Hematopoietic multipotent progenitor cell treated with erythropoietin and hydrocortisone succinate and interleukin-3 and kit ligand, for 4 days (in vitro differentiated cells): ENCODE measurements around the gene ECE1.

Experiments
- DNase-seq: peaks from one replicate; pipeline ENCODE4 v3.0.0-alpha.2; 2015

ECE1 gene

DNA sequence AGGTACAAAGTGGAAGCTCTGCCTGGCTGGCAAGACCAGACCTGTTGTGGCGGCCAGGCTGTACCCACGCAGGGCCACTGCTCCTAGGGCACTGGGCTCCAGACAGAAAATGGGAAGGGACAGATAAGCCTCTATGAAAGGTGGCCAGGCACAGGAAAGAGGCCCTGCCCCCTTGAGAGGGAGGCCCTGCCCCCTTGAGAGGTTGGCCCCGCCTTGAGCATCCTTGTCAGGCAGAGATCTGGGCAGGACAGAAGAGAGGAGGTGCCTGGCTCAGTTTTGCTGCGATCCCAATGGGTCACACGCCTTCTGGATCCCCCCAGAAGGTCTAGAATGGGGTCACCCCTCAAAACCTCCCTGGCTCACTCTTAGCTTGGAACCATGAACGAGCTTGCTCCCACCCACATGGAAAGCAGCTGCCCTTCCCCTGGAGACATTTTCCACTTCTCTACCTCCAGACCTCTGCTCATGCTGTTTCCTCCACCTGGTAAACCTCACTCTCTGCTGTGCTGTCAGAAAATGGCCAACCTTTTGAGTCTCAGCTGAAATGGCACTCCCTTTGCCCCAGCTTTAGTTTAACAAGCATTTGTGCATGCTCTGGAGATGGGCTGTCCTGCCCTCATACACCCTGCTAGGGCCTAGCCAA is 17.5 kb upstream of the ECE1 start:
- peak; percentile 73 for DNase-seq

- no peak for DNase-seq
These were observed 16.9 kb upstream of the ECE1 start for GRCh38 chr1:21307210-21307609.

DNA sequence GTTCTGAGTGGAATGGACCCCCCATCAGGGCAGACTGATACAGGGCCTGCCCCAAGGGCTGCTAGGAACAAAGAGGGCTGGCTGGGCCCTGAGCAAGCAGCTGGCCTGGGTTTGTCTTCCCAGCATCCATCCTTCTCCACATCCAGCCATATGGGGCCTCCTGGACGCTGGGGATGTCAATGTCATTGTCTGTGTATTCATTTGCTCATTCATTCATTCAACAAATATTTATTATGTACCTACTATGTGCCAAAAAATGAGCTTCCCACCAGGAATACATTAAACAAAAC is 15.6 kb upstream of the ECE1 start:
- no peak for DNase-seq

GRCh38 chr1:21305155-21305899 is 15.1 kb upstream of the ECE1 start:
- no peak for DNase-seq

DNA sequence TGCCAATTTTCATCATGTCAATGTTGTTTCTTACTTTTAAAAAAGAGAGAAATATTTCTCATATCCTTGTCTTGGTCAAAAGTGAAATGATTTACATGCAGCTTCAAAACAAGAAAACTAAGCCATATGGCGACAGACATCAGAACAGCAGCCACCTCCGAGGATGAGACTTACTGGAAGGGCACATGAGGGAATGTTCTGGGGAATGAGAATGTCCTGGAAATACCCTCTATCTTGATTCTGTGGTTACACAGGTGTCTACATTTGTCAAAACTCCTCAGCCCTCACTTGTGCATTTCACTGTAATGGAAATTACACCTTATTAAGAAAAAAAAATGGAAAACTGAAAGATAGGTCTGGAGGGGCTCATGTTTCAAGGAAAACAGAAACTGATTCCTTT is 14.2 kb upstream of the ECE1 start:
- no peak for DNase-seq

GRCh38 chr1:21302747-21303715 is 12.8 kb upstream of the ECE1 start:
- peak; percentile 42 for DNase-seq

DNA sequence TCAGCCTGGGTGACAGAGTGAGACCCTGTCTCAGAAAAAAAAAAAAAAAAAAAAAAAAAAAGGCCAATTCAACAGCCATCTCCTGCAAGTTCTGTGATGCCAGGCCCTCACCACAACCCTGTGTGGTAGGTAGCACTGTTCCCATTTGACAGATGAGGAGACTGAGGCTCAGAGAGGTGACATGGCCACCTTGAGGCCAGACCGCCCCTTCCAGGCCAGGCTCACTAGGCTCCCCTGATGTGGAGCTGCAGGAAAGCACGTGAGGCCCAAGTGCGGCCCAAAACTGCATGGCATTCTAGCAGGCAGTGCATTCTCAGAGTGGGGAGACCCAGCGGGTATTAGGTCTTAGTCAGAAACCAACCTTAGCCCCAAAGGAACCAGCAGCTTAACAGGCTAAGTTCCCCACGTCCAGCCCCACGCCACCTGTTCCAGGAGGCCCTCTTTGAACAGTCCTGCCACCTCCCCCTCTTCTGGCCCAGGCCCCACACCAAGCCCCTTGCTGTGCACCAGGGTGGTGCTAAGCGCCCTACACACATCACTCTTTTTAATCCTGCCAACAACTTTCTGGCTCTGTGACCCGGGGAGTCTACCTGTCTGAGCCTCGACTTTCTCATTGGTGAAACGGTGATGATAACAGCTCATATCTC is 11.7 kb upstream of the ECE1 start:
- DNase-seq = no peak

- no peak for DNase-seq
These were observed 10.5 kb upstream of the ECE1 start for GRCh38 chr1:21300774-21301173.

GRCh38 chr1:21299780-21300395 is 9.6 kb upstream of the ECE1 start:
- no peak for DNase-seq

DNA sequence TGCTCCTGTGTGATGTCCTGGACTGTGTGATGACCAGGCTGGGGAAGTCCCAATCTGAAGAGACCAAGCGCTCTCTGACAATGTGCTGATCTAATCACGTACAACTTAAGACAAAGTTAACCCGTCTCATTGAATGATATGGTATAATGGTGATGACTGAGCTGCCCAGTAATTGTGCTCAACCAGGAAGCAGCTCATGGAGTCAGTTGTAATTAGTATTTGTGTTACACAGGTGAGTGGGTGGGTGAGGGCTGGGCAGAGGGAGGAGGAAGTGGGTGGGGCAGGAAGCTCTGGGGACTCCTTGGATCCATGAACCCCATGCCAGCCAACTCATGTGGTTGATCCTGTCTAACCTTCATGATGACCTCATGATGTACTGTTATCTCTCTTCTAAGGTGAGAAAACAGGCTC is 8.7 kb upstream of the ECE1 start:
- DNase-seq = no peak

DNA sequence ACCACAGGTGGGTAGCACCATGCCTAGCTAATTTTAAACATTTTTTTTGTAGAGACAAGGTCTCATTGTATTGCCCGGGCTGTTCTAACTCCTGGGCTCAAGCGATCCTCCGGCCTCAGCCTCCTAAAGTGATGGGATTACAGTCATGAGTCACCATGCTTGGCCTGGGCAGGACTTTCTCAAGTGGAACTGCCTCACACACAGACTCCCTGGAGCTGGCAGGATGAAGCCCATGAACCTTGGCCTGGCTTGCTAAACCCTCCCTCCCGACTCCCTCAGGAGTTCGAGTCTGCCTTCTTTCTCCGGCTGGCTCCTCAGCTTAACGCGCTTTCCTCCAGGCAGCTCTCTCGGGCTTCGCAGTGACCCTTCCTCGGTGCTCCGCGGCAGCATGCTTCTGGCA is 7.7 kb upstream of the ECE1 start:
- DNase-seq = no peak

GRCh38 chr1:21296509-21297354 is 6.5 kb upstream of the ECE1 start:
- DNase-seq = no peak

- no peak for DNase-seq
These were observed 5.3 kb upstream of the ECE1 start for GRCh38 chr1:21295545-21295944.

DNA sequence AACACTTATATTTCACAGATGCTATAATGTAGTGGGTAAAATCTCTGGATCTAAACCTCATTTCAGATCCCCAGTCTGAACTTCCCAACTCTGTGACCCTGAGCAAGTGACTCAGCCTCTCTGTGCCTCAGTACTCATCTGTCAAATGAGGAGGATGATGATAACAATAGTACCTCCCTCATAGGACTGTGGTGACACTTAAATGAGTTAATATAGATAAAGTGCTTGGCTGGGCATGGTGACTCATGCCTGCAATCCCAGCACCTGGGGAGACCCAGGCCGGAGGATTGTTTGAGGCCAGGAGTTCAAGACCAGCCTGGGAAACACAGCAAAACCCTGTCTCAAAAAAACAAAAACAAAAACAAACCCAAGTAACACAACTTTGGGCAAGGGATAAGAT is 4.7 kb upstream of the ECE1 start:
- DNase-seq = peak; percentile 68

GRCh38 chr1:21294266-21294989 is 4.2 kb upstream of the ECE1 start:
- peak; percentile 57 for DNase-seq

- DNase-seq = no peak
These were observed 3.4 kb upstream of the ECE1 start for GRCh38 chr1:21293537-21294265.

GRCh38 chr1:21292984-21293536 is 2.8 kb upstream of the ECE1 start:
- no peak for DNase-seq

- no peak for DNase-seq
These were observed 2.3 kb upstream of the ECE1 start for GRCh38 chr1:21292503-21292983.

- no peak for DNase-seq
These were observed 1.7 kb upstream of the ECE1 start for GRCh38 chr1:21291964-21292363.

- no peak for DNase-seq
These were observed 921 bp upstream of the ECE1 start for GRCh38 chr1:21291184-21291583.
